Naive thymus-derived CD4-positive, alpha-beta T cell (primary cell): ENCODE results near the gene CARS2. TPM values are rescaled to one million over a fixed set of nuclear protein-coding genes. Genes with fewer than 3 reads are reported as not detected.

ENCODE experiments used
- ATAC-seq: fragments of 150-1000 bp; cut with Tn5 transposase; 2 replicates; pipeline ENCODE4 v1.10.0; 2021; ENCODE audit warnings: mild to moderate bottlenecking, moderate library complexity
- CTCF ChIA-PET: fragments of 350-600 bp; sonication (Branson Sonifier 250); formaldehyde crosslinking; loops from one replicate; lab custom pipeline; 2021; ENCODE audit warnings: antibody characterized with exemption; lab: Charles Lee
- POLR2A ChIA-PET: fragments of 350-600 bp; sonication (Branson Sonifier 250); formaldehyde crosslinking; loops from one replicate; lab custom pipeline; 2021; ENCODE audit warnings: antibody characterized with exemption, inconsistent platforms; lab: Charles Lee
- DNase-seq, 9 donors: peaks; one replicate each; pipeline versions ENCODE4 v3.0.0 to v3.0.0-alpha.2; 2020 to 2022; ENCODE audit warnings: mixed read lengths in 1 of 9
- H3K27ac ChIP-seq: one replicate; pipeline ENCODE4 v1.7.0; 2013; ENCODE audit warnings: mild to moderate bottlenecking, low read depth, low read length, moderate library complexity
- H3K27me3 ChIP-seq, 2 donors: one replicate each; pipeline ENCODE4 v1.7.0; 2013; ENCODE audit warnings: low read length in 2 of 2, mild to moderate bottlenecking in 2 of 2, moderate library complexity in 2 of 2; ENCODE audit not compliant: control insufficient read depth in 2 of 2, insufficient read depth in 2 of 2
- H3K36me3 ChIP-seq, 3 experiments: 1 replicate in 2 of 3; 2 replicates in 1 of 3; pipeline ENCODE4 v1.7.0; 2013; ENCODE audit warnings: low read length in 3 of 3, mild to moderate bottlenecking in 3 of 3, moderate library complexity in 1 of 3; ENCODE audit not compliant: insufficient read depth in 3 of 3, control insufficient read depth in 2 of 3
- H3K4me1 ChIP-seq, 2 donors: one replicate each; pipeline ENCODE4 v1.7.0; 2013; ENCODE audit warnings: low read length in 2 of 2, mild to moderate bottlenecking in 2 of 2, moderate library complexity in 1 of 2; ENCODE audit not compliant: control insufficient read depth in 2 of 2, insufficient read depth in 2 of 2
- H3K4me3 ChIP-seq: 2 replicates; pipeline ENCODE4 v1.7.0; 2013; ENCODE audit warnings: mild to moderate bottlenecking, low read length
- H3K9me3 ChIP-seq, 3 experiments: 1 replicate in 2 of 3; 2 replicates in 1 of 3; pipeline ENCODE4 v1.7.0; 2013; ENCODE audit warnings: low read length in 3 of 3; ENCODE audit not compliant: control insufficient read depth in 2 of 3
- H3K27ac Mint-ChIP-seq, 9 donors: one replicate each; pipeline ENCODE4 v1.8.0; 2020 to 2022; ENCODE audit warnings: mixed read lengths in 9 of 9, mild to moderate bottlenecking in 8 of 9, moderate library complexity in 5 of 9, inconsistent platforms in 2 of 9
- H3K27me3 Mint-ChIP-seq, 5 donors: one replicate each; pipeline ENCODE4 v1.8.0; 2021 to 2022; ENCODE audit warnings: mixed read lengths in 5 of 5, mild to moderate bottlenecking in 1 of 5
- H3K36me3 Mint-ChIP-seq, 5 donors: one replicate each; pipeline ENCODE4 v1.8.0; 2020 to 2022; ENCODE audit warnings: mixed read lengths in 5 of 5, mild to moderate bottlenecking in 3 of 5, inconsistent platforms in 1 of 5
- H3K4me1 Mint-ChIP-seq, 7 donors: one replicate each; pipeline ENCODE4 v1.8.0; 2020 to 2022; ENCODE audit warnings: mixed read lengths in 7 of 7, mild to moderate bottlenecking in 3 of 7, inconsistent platforms in 1 of 7
- H3K4me3 Mint-ChIP-seq, 10 donors: one replicate each; pipeline ENCODE4 v1.8.0; 2020 to 2022; ENCODE audit warnings: mild to moderate bottlenecking in 10 of 10, mixed read lengths in 10 of 10, moderate library complexity in 6 of 10, inconsistent platforms in 2 of 10
- H3K9me3 Mint-ChIP-seq, 11 donors: one replicate each; pipeline ENCODE4 v1.8.0; 2020 to 2022; ENCODE audit warnings: mixed read lengths in 11 of 11, mild to moderate bottlenecking in 4 of 11, inconsistent platforms in 1 of 11, moderate library complexity in 1 of 11
- intact Hi-C, 2 donors: fragments of 100-400 bp; cut with micrococcal nuclease; formaldehyde crosslinking; loops; one replicate each; pipeline ENCODE4 v1.15.1; 2023
- polyA plus RNA-seq, 2 donors: library from polyadenylated mRNA; unstranded; fragments of 300-500 nt; fragmentation: Illumina TruSeq; gene quantifications; one replicate each; pipeline ENCODE4 v1.2.3, GENCODE V29; 2021
- total RNA-seq, 6 experiments: library from RNA in 5 of 6; stranded (reverse) in 5 of 6; gene quantifications; 1 replicate in 5 of 6; 2 replicates in 1 of 6; pipeline ENCODE4 v1.2.3 and lab custom pipeline; 2021 to 2026

Gene CARS2
- total and polyA plus RNA-seq, 7 experiments from 2014 or later, result 28.6 to 106 (median 85.8) TPM

DNA sequence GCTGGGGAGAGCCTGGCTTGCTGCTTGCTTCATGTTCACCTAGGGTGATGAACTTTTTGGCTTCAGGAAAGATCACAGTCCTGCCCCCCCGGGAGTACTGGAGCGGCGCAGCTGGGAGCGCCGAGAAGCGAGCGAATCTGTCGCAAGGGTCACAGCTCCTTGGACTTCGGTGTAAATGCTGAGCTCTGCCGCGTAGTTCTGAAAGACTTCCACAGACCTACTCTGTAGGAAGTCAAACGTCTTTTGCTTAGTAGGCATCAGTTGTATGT, 10.3 kb upstream of the CARS2 start:
- H3K4me1 ChIP-seq, result peaks cover 0 to 19% of the 10 kb centered on the region in 2 donors
- peak overlapping the region; percentile 54 to 99 (median 98) for H3K27ac Mint-ChIP-seq
- H3K27me3 Mint-ChIP-seq, result peaks cover 0 to 4% (median 0%) of the 10 kb centered on the region in 5 donors
- H3K27me3 ChIP-seq, result no peaks in the 10 kb centered on the region
- H3K4me3 Mint-ChIP-seq, result peak overlapping the region; percentile 93 to 100 (median 98)
- peaks cover 21 to 58% (median 37%) of the 10 kb centered on the region in 7 donors for H3K4me1 Mint-ChIP-seq
- H3K9me3 ChIP-seq, result no peaks in the 10 kb centered on the region
- POLR2A ChIA-PET, result interaction anchor here (0.5 to 2.7 kb wide), 2 partner anchors 11 to 12 kb away, joined by 3 to 10 read pairs; no protein-coding TSS in a partner anchor
- no peak for ATAC-seq
- H3K9me3 Mint-ChIP-seq, result peaks cover 0 to 12% (median 0%) of the 10 kb centered on the region in 11 donors
- DNase-seq, result peak in 2 of 9 donors; percentile 12 to 17
- H3K36me3 Mint-ChIP-seq, result peaks cover 0 to 15% (median 5%) of the 10 kb centered on the region in 5 donors
- H3K4me3 ChIP-seq, result peak overlapping the region; percentile 68
- CTCF ChIA-PET, result no interaction called here
- peak overlapping the region; percentile 74 for H3K27ac ChIP-seq
- intact Hi-C loops, result loop anchor here (5.0 to 10.0 kb wide), 5 partner anchors 101 to 1871 kb away; partner anchors contain the start of gene TUBGCP3 (in 1 of the 2)
- peaks cover 0 to 30% (median 0%) of the 10 kb centered on the region in 3 experiments for H3K36me3 ChIP-seq

DNA sequence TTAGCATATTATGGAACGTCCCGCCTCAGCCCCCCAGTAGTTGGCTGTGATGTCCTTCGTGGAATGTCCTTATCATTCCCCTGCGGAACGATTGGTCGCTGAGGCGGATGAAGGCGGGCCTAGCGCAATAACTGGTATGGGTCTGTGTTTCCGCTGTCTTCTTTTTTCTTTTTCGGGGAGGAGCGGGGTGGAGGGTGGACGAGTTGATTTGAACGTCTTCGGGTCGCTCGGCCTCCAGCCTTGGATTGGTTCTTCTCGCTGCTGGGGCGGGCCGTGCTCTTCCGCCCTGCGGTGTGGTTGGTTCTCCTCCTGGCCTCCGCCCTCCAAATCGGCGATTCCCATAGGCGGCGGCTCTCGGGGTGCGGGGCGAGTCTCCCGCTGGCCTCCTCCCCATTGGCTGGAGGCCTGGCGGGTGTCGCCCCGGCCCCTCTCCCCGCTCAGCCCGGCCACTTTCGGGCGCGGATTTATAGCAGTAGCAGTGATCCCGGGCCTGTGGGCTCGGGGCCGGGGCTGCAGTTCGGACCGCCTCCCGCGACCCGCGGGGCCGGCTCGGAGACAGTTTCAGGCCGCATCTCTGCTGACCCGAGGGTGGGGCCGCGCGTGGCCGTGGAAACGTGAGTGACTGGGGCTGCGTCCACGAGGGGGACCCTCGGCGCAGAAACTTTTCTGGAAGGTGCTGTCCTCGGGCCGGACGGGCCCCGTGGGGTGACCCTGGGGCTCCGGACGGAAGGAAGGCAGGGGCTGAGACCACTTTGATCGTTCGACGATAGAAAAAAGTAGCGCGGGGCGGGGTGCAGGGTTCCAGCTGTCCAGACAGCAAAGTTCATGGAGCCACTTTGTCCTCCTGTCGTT, 9.7 kb upstream of the CARS2 start:
- H3K9me3 ChIP-seq, result no peaks in the 10 kb centered on the region
- ATAC-seq, result peak; percentile 71
- Mint-ChIP-seq H3K27me3 (peaks cover 0 to 4% (median 0%) of the 10 kb centered on the region in 5 donors), H3K27ac (peak overlapping the region; percentile 96 to 100 (median 98)), H3K4me1 (peaks cover 21 to 56% (median 37%) of the 10 kb centered on the region in 7 donors), H3K36me3 (peaks cover 0 to 15% (median 5%) of the 10 kb centered on the region in 5 donors), H3K4me3 (peak overlapping the region; percentile 93 to 100 (median 98)), H3K9me3 (peaks cover 0 to 12% (median 0%) of the 10 kb centered on the region in 11 donors)
- H3K27ac ChIP-seq, result peak overlapping the region; percentile 92
- H3K36me3 ChIP-seq, result peaks cover 0 to 30% (median 0%) of the 10 kb centered on the region in 3 experiments
- ChIA-PET POLR2A (interaction anchor here (0.5 to 2.7 kb wide), 32 partner anchors 8 to 1890 kb away, joined by 3 to 53 read pairs (median 4); partner anchors contain the start of genes ANKRD10, CARS2, NAXD and RAB20), CTCF (interaction anchor here (0.7 to 1.2 kb wide), 2 partner anchors 12 to 32 kb away, joined by 5 to 7 read pairs; no protein-coding TSS in a partner anchor)
- H3K4me3 ChIP-seq, result peak overlapping the region; percentile 68
- peaks cover 0 to 20% of the 10 kb centered on the region in 2 donors for H3K4me1 ChIP-seq
- DNase-seq, result peak; percentile 87 to 99 (median 99)
- no peaks in the 10 kb centered on the region for H3K27me3 ChIP-seq
- intact Hi-C loops, result loop anchor here (1.0 to 10.0 kb wide), 18 partner anchors 9 to 1873 kb away; partner anchors contain the start of genes ANKRD10 (in 2 of the 2), CARS2 (in 2 of the 2), RAB20 (in 2 of the 2) and TUBGCP3 (in 2 of the 2)

DNA sequence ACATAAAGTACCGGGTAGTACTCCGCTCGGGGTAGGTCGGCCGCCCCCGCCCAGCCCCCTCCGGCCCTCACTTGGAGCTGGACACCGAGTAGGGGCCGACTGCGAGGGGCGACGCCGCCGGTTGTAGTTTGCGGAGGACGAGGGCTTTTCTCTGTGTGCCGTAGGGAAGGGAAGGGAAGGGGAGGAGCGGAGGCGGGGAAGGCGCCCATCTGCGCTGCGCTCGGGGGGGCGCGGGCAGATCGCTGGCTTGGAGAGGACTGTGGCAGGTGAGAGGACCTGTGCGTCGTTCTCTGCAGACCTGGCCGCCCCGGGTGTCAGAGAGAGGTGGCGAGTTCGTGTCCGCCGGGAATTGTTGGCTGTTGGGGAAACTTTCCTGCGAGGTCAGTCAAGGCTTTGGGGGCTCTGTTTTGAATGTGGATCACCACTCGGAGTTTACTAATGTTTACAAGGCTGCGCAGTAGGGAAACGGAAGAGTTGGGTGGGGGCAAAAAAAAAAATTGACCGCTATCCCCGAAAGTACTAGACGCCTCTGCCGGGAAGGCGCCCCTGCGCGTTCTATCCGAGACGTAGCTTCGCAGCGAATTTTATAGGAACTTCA, 9.0 kb upstream of the CARS2 start:
- Mint-ChIP-seq H3K27ac (peak overlapping the region; percentile 96 to 100 (median 98)), H3K4me1 (peaks cover 21 to 49% (median 34%) of the 10 kb centered on the region in 7 donors), H3K36me3 (peaks cover 0 to 13% (median 3%) of the 10 kb centered on the region in 5 donors), H3K4me3 (peak overlapping the region; percentile 93 to 100 (median 98)), H3K27me3 (peaks cover 0 to 4% (median 0%) of the 10 kb centered on the region in 5 donors), H3K9me3 (peaks cover 0 to 12% (median 0%) of the 10 kb centered on the region in 11 donors)
- intact Hi-C loops, result loop anchor here (1.0 to 10.0 kb wide), 20 partner anchors 9 to 1874 kb away; partner anchors contain the start of genes ANKRD10 (in 2 of the 2), CARS2 (in 2 of the 2), RAB20 (in 2 of the 2) and TUBGCP3 (in 2 of the 2)
- ChIA-PET CTCF (interaction anchor here (0.7 to 1.2 kb wide), 2 partner anchors 11 to 31 kb away, joined by 5 to 7 read pairs; no protein-coding TSS in a partner anchor), POLR2A (interaction anchor here (0.6 to 2.2 kb wide), 32 partner anchors 9 to 1891 kb away, joined by 3 to 53 read pairs (median 4); partner anchors contain the start of genes ANKRD10, CARS2, NAXD and RAB20)
- ATAC-seq, result no peak
- no peaks in the 10 kb centered on the region for H3K27me3 ChIP-seq
- DNase-seq, result peak in 5 of 9 donors; percentile 42 to 62 (median 53)
- peaks cover 0 to 20% of the 10 kb centered on the region in 2 donors for H3K4me1 ChIP-seq
- H3K27ac ChIP-seq, result peak overlapping the region; percentile 92
- peak overlapping the region; percentile 68 for H3K4me3 ChIP-seq
- H3K9me3 ChIP-seq, result no peaks in the 10 kb centered on the region
- peaks cover 0 to 28% (median 0%) of the 10 kb centered on the region in 3 experiments for H3K36me3 ChIP-seq

DNA sequence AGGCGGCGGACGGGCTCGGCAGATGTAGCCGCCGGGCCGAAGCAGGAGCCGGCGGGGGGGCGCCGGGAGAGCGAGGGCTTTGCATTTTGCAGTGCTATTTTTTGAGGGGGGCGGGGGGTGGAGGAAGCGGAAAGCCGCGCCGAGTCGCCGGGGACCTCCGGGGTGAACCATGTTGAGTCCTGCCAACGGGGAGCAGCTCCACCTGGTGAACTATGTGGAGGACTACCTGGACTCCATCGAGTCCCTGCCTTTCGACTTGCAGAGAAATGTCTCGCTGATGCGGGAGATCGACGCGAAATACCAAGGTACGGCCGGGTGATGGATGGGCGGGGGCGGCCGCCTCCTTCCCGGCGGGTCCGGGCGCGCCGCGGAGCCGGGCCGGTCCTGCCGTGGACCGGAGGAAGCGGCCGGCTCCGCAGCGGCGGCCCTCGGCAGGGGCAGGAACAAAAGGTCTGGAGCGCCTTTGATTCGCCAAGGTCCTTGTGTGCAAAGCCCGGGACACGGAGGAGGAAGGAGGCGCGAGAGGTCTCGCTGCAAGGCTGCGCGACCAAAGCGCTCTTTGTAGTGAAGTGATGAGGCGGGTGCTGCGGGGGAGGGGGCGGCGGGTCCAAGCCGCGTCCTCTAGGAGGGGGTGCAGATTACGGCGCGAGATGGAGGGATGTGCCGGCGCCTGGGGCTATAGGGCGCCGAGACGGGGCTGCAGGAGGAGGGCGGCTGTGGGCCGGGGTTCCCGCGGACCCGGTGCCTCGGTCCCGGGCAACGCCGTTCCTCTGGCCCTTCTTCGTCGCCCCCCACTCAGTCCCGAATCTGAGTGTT, 8.3 kb upstream of the CARS2 start:
- peak overlapping the region; percentile 68 for H3K4me3 ChIP-seq
- H3K9me3 ChIP-seq, result no peaks in the 10 kb centered on the region
- peaks cover 0 to 21% (median 0%) of the 10 kb centered on the region in 3 experiments for H3K36me3 ChIP-seq
- CTCF ChIA-PET, result interaction anchor here (1.2 kb wide), 1 partner anchor 31 kb away, joined by 7 read pairs; no protein-coding TSS in a partner anchor
- intact Hi-C loops, result loop anchor here (1.0 to 10.0 kb wide), 11 partner anchors 31 to 1875 kb away; partner anchors contain the start of genes IRS2 (in 1 of the 2), RAB20 (in 1 of the 2) and TUBGCP3 (in 1 of the 2)
- ATAC-seq, result no peak
- H3K27ac Mint-ChIP-seq, result peak overlapping the region; percentile 96 to 99 (median 98)
- peak overlapping the region; percentile 92 for H3K27ac ChIP-seq
- H3K9me3 Mint-ChIP-seq, result peaks cover 0 to 12% (median 0%) of the 10 kb centered on the region in 11 donors
- peak; percentile 51 to 82 (median 72) for DNase-seq
- H3K4me1 Mint-ChIP-seq, result peaks cover 18 to 42% (median 30%) of the 10 kb centered on the region in 7 donors
- peaks cover 0 to 4% (median 0%) of the 10 kb centered on the region in 5 donors for H3K27me3 Mint-ChIP-seq
- H3K4me3 Mint-ChIP-seq, result peak overlapping the region; percentile 93 to 100 (median 98)
- H3K4me1 ChIP-seq, result peaks cover 0 to 20% of the 10 kb centered on the region in 2 donors
- H3K36me3 Mint-ChIP-seq, result peaks cover 0 to 6% (median 0%) of the 10 kb centered on the region in 5 donors
- no peaks in the 10 kb centered on the region for H3K27me3 ChIP-seq
- POLR2A ChIA-PET, result interaction anchor here (0.6 to 2.2 kb wide), 12 partner anchors 9 to 466 kb away, joined by 3 to 53 read pairs (median 4); partner anchors contain the start of genes CARS2 and NAXD

DNA sequence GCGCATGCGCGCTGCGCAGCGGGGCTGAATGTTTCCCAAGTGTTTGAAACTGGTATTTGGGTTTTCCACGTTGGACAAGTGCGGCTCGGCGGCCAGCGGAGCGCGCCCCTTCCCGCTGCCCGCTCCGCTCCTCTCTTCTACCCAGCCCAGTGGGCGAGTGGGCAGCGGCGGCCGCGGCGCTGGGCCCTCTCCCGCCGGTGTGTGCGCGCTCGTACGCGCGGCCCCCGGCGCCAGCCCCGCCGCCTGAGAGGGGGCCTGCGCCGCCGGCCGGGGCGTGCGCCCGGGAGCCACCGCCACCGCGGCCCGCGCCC, 7.7 kb upstream of the CARS2 start, which contains the start of gene ING1:
Gene ING1, plus strand, starts transcription at position 59 of the 311 bp plus-strand sequence. CDS start 450 bp downstream, outside the sequence.
- Histone ChIP-seq H3K4me3 (peak within 1 kb of the TSS; percentile 100), H3K36me3 (peaks cover 0 to 19% (median 0%) of the 10 kb centered on the region in 3 experiments), H3K4me1 (peaks cover 0 to 20% of the 10 kb centered on the region in 2 donors), H3K27me3 (no peaks in the 10 kb centered on the region), H3K27ac (peak within 1 kb of the TSS; percentile 92), H3K9me3 (no peaks in the 10 kb centered on the region)
- Mint-ChIP-seq H3K27me3 (peaks cover 0 to 4% (median 0%) of the 10 kb centered on the region in 5 donors), H3K9me3 (peaks cover 0 to 12% (median 0%) of the 10 kb centered on the region in 11 donors), H3K4me1 (peaks cover 16 to 37% (median 30%) of the 10 kb centered on the region in 7 donors), H3K36me3 (no peaks in the 10 kb centered on the region), H3K4me3 (peak within 1 kb of the TSS; percentile 93 to 100 (median 98)), H3K27ac (peak within 1 kb of the TSS; percentile 96 to 99 (median 98))
- no peak for DNase-seq
- ATAC-seq, result no peak
- POLR2A ChIA-PET, result interaction anchor here (0.6 to 2.2 kb wide), 5 partner anchors 9 to 201 kb away, joined by 3 to 53 read pairs (median 4); partner anchors contain the start of genes ANKRD10 and CARS2
- intact Hi-C loops, result loop anchor here (10.0 kb wide), 3 partner anchors 441 to 1799 kb away; no protein-coding TSS in a partner anchor
- CTCF ChIA-PET, result no interaction called here
